Measurements from ENCODE around the gene ITGB5. TPM values are rescaled to one million over a fixed set of nuclear protein-coding genes. Genes with fewer than 3 reads are reported as not detected.
"Not testable (repeated sequence)": the region's sequence is repeated elsewhere in the genome, so short reads cannot be mapped to it uniquely, and the experiment has no call there.

The ITGB5 gene
- total RNA-seq, 1 donor from 2014 or later = 57.7 TPM

- no peak for DNase-seq (ENCODE audit: low spot score)
Observed at GRCh38 chr3:124786511-124787241, 100.5 kb downstream of the ITGB5 start.

GRCh38 chr3:124785973-124786372 lies 101.2 kb downstream of the ITGB5 start:
- no peak for DNase-seq (ENCODE audit: low spot score)

- no peak for DNase-seq (ENCODE audit: low spot score)
Observed at GRCh38 chr3:124784686-124785382, 102.3 kb downstream of the ITGB5 start.

- no peak for DNase-seq (ENCODE audit: low spot score)
Observed at GRCh38 chr3:124783696-124784095, 103.5 kb downstream of the ITGB5 start.

GRCh38 chr3:124782377-124782712 lies 104.8 kb downstream of the ITGB5 start:
- not testable (repeated sequence) for DNase-seq (ENCODE audit: low spot score)

- no peak for DNase-seq (ENCODE audit: low spot score)
Observed at GRCh38 chr3:124781476-124782376, 105.4 kb downstream of the ITGB5 start.

GRCh38 chr3:124780761-124781475 lies 106.2 kb downstream of the ITGB5 start:
- DNase-seq (ENCODE audit: low spot score) = peak; percentile 50

GRCh38 chr3:124780356-124780755 lies 106.8 kb downstream of the ITGB5 start:
- DNase-seq (ENCODE audit: low spot score) = peak; percentile 69

- no peak for DNase-seq (ENCODE audit: low spot score)
Observed at GRCh38 chr3:124779751-124780191, 107.4 kb downstream of the ITGB5 start.

GRCh38 chr3:124779116-124779515 lies 108.0 kb downstream of the ITGB5 start:
- DNase-seq (ENCODE audit: low spot score) = no peak

- no peak for DNase-seq (ENCODE audit: low spot score)
Observed at GRCh38 chr3:124777762-124778470, 109.2 kb downstream of the ITGB5 start.

GRCh38 chr3:124776856-124777255 lies 110.3 kb downstream of the ITGB5 start:
- no peak for DNase-seq (ENCODE audit: low spot score)

- DNase-seq (ENCODE audit: low spot score) = no peak
Observed at GRCh38 chr3:124775877-124776276, 111.3 kb downstream of the ITGB5 start.

- no peak for DNase-seq (ENCODE audit: low spot score)
Observed at GRCh38 chr3:124774841-124775402, 112.2 kb downstream of the ITGB5 start.

- no peak for DNase-seq (ENCODE audit: low spot score)
Observed at GRCh38 chr3:124774327-124774718, 112.8 kb downstream of the ITGB5 start.

GRCh38 chr3:124773351-124774326 lies 113.5 kb downstream of the ITGB5 start:
- no peak for DNase-seq (ENCODE audit: low spot score)

- no peak for DNase-seq (ENCODE audit: low spot score)
Observed at GRCh38 chr3:124772081-124772831, 114.9 kb downstream of the ITGB5 start.

- DNase-seq (ENCODE audit: low spot score) = no peak
Observed at GRCh38 chr3:124771083-124771445, 116.1 kb downstream of the ITGB5 start.

Data from ureter (tissue), 1 donor.